Loucy (cell line): ENCODE results near the gene SV2A.

Source experiments
- EZH2phosphoT487 ChIP-seq: fragments of 200-600 bp; IDR thresholded peaks from 2 replicates; pipeline ENCODE4 v1.6.1; 2018; ENCODE audit warnings: antibody characterized with exemption, mild to moderate bottlenecking, moderate library complexity, borderline replicate concordance
- TF ChIP-seq, protein P1 (sequence below): fragments of 200-600 bp; sonication (generic); conservative IDR thresholded peaks from 2 replicates; pipeline ENCODE4 v1.5.1; 2014; ENCODE audit warnings: mild to moderate bottlenecking, antibody characterized with exemption, low read length

DNA sequence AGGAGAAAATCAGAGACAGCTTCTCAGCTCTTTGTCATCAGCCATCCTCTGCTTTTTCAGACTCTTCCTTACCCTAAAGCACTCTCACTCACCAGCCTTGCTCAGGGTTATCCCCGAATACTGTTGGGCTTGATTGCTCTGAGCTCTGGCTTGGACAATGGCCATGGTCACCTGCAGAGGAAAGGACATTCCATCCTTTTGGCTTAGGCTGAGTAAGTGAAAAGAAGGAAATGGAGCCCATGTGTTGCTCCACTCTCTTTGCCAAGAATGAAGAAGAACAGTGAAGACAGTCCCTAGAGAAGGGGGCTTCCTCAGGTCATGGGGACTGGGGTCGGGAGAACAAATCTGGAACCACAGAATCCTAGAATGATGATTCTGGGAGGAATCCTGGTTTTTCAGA lies 16.7 kb upstream of the SV2A start:
- TF ChIP-seq, protein P1, sequence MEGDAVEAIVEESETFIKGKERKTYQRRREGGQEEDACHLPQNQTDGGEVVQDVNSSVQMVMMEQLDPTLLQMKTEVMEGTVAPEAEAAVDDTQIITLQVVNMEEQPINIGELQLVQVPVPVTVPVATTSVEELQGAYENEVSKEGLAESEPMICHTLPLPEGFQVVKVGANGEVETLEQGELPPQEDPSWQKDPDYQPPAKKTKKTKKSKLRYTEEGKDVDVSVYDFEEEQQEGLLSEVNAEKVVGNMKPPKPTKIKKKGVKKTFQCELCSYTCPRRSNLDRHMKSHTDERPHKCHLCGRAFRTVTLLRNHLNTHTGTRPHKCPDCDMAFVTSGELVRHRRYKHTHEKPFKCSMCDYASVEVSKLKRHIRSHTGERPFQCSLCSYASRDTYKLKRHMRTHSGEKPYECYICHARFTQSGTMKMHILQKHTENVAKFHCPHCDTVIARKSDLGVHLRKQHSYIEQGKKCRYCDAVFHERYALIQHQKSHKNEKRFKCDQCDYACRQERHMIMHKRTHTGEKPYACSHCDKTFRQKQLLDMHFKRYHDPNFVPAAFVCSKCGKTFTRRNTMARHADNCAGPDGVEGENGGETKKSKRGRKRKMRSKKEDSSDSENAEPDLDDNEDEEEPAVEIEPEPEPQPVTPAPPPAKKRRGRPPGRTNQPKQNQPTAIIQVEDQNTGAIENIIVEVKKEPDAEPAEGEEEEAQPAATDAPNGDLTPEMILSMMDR = no peak
- no peak for TF ChIP-seq EZH2phosphoT487
